Neuron (in vitro differentiated cells): ENCODE data around the gene SBK1.

Experiments used
- H2AFZ ChIP-seq: one replicate; pipeline ENCODE4 v1.6.1; 2013; ENCODE audit warnings: low read depth, mild to moderate bottlenecking, inconsistent platforms, low read length, moderate library complexity
- H3K27me3 ChIP-seq: one replicate; pipeline ENCODE4 v1.6.1; 2013; ENCODE audit warnings: low read length; ENCODE audit not compliant: insufficient read depth
- H3K36me3 ChIP-seq: one replicate; pipeline ENCODE4 v1.6.1; 2013; ENCODE audit warnings: low read length; ENCODE audit not compliant: insufficient read depth
- H3K4me1 ChIP-seq: one replicate; pipeline ENCODE4 v1.6.1; 2013; ENCODE audit warnings: low read length; ENCODE audit not compliant: insufficient read depth
- H3K4me3 ChIP-seq: 2 replicates; pipeline ENCODE4 v1.5.1; 2013; ENCODE audit warnings: mild to moderate bottlenecking, low read length, moderate library complexity
- H3K9me3 ChIP-seq: one replicate; pipeline ENCODE4 v1.6.1; 2013; ENCODE audit warnings: low read length

The SBK1 gene

GRCh38 chr16:28265822-28266221, 26.5 kb upstream of the SBK1 start:
- no peaks in the 10 kb centered on the region for H3K27me3 ChIP-seq
- H3K4me1 ChIP-seq, result peaks cover 10% of the 10 kb centered on the region
- no peak overlapping the region for H3K4me3 ChIP-seq
- no peaks in the 10 kb centered on the region for H3K36me3 ChIP-seq
- no peak overlapping the region for H2AFZ ChIP-seq
- no peaks in the 10 kb centered on the region for H3K9me3 ChIP-seq

GRCh38 chr16:28267356-28267755, 25.0 kb upstream of the SBK1 start:
- H3K4me3 ChIP-seq, result no peak overlapping the region
- H3K4me1 ChIP-seq, result peaks cover 4% of the 10 kb centered on the region
- H3K27me3 ChIP-seq, result no peaks in the 10 kb centered on the region
- H3K36me3 ChIP-seq, result no peaks in the 10 kb centered on the region
- H2AFZ ChIP-seq, result no peak overlapping the region
- H3K9me3 ChIP-seq, result no peaks in the 10 kb centered on the region

GRCh38 chr16:28273511-28273910, 18.8 kb upstream of the SBK1 start:
- H3K9me3 ChIP-seq, result no peaks in the 10 kb centered on the region
- no peaks in the 10 kb centered on the region for H3K36me3 ChIP-seq
- H3K4me3 ChIP-seq, result no peak overlapping the region
- H2AFZ ChIP-seq, result no peak overlapping the region
- H3K4me1 ChIP-seq, result no peaks in the 10 kb centered on the region
- H3K27me3 ChIP-seq, result no peaks in the 10 kb centered on the region

- no peaks in the 10 kb centered on the region for H3K36me3 ChIP-seq
- H2AFZ ChIP-seq, result no peak overlapping the region
- no peaks in the 10 kb centered on the region for H3K9me3 ChIP-seq
- no peak overlapping the region for H3K4me3 ChIP-seq
- no peaks in the 10 kb centered on the region for H3K27me3 ChIP-seq
- peaks cover 2% of the 10 kb centered on the region for H3K4me1 ChIP-seq
Measured at GRCh38 chr16:28274676-28275075, 17.6 kb upstream of the SBK1 start.

GRCh38 chr16:28276301-28276700, 16.0 kb upstream of the SBK1 start:
- H2AFZ ChIP-seq, result no peak overlapping the region
- no peaks in the 10 kb centered on the region for H3K9me3 ChIP-seq
- H3K4me1 ChIP-seq, result peaks cover 2% of the 10 kb centered on the region
- no peak overlapping the region for H3K4me3 ChIP-seq
- no peaks in the 10 kb centered on the region for H3K36me3 ChIP-seq
- no peaks in the 10 kb centered on the region for H3K27me3 ChIP-seq

- no peaks in the 10 kb centered on the region for H3K27me3 ChIP-seq
- peak overlapping the region; percentile 45 for H3K4me3 ChIP-seq
- no peaks in the 10 kb centered on the region for H3K9me3 ChIP-seq
- H3K4me1 ChIP-seq, result peaks cover 2% of the 10 kb centered on the region
- no peaks in the 10 kb centered on the region for H3K36me3 ChIP-seq
- peak overlapping the region; percentile 46 for H2AFZ ChIP-seq
Measured at GRCh38 chr16:28277537-28278388, 14.6 kb upstream of the SBK1 start.

GRCh38 chr16:28279006-28279405, 13.3 kb upstream of the SBK1 start:
- no peaks in the 10 kb centered on the region for H3K9me3 ChIP-seq
- peaks cover 2% of the 10 kb centered on the region for H3K4me1 ChIP-seq
- no peak overlapping the region for H2AFZ ChIP-seq
- no peaks in the 10 kb centered on the region for H3K36me3 ChIP-seq
- no peak overlapping the region for H3K4me3 ChIP-seq
- H3K27me3 ChIP-seq, result no peaks in the 10 kb centered on the region

- Histone ChIP-seq H3K36me3 (no peaks in the 10 kb centered on the region), H3K4me3 (no peak overlapping the region), H2AFZ (no peak overlapping the region), H3K9me3 (no peaks in the 10 kb centered on the region), H3K27me3 (no peaks in the 10 kb centered on the region), H3K4me1 (peaks cover 2% of the 10 kb centered on the region)
Measured at GRCh38 chr16:28280881-28281836, 11.2 kb upstream of the SBK1 start.

- H2AFZ ChIP-seq, result no peak overlapping the region
- no peaks in the 10 kb centered on the region for H3K36me3 ChIP-seq
- H3K9me3 ChIP-seq, result no peaks in the 10 kb centered on the region
- H3K4me3 ChIP-seq, result no peak overlapping the region
- H3K4me1 ChIP-seq, result peaks cover 2% of the 10 kb centered on the region
- H3K27me3 ChIP-seq, result no peaks in the 10 kb centered on the region
Measured at GRCh38 chr16:28282045-28282444, 10.3 kb upstream of the SBK1 start.

GRCh38 chr16:28283173-28283572, 9.2 kb upstream of the SBK1 start:
- no peaks in the 10 kb centered on the region for H3K9me3 ChIP-seq
- peaks cover 2% of the 10 kb centered on the region for H3K4me1 ChIP-seq
- no peaks in the 10 kb centered on the region for H3K36me3 ChIP-seq
- no peaks in the 10 kb centered on the region for H3K27me3 ChIP-seq
- no peak overlapping the region for H2AFZ ChIP-seq
- no peak overlapping the region for H3K4me3 ChIP-seq

- H3K4me3 ChIP-seq, result no peak overlapping the region
- H3K4me1 ChIP-seq, result peaks cover 2% of the 10 kb centered on the region
- no peak overlapping the region for H2AFZ ChIP-seq
- no peaks in the 10 kb centered on the region for H3K27me3 ChIP-seq
- no peaks in the 10 kb centered on the region for H3K9me3 ChIP-seq
- H3K36me3 ChIP-seq, result no peaks in the 10 kb centered on the region
Measured at GRCh38 chr16:28283798-28284577, 8.3 kb upstream of the SBK1 start.

GRCh38 chr16:28285649-28286048, 6.7 kb upstream of the SBK1 start:
- no peak overlapping the region for H3K4me3 ChIP-seq
- H3K9me3 ChIP-seq, result no peaks in the 10 kb centered on the region
- no peaks in the 10 kb centered on the region for H3K27me3 ChIP-seq
- no peaks in the 10 kb centered on the region for H3K36me3 ChIP-seq
- H3K4me1 ChIP-seq, result peaks cover 3% of the 10 kb centered on the region
- no peak overlapping the region for H2AFZ ChIP-seq
